ENCODE measurements around the gene FAM13A. TPM values are rescaled to one million over a fixed set of nuclear protein-coding genes. Genes with fewer than 3 reads are reported as not detected.

The FAM13A gene
- polyA plus RNA-seq, 1 donor from 2014 or later: 4.0 TPM

- Histone ChIP-seq H3K9me2 (ENCODE audit: insufficient read depth, low read length) (no peaks in the 10 kb centered on the region), H4K20me1 (ENCODE audit: insufficient read depth) (no peaks in the 10 kb centered on the region), H3K4me2 (ENCODE audit: low read length) (peak overlapping the region; percentile 28), H3F3A (ENCODE audit: insufficient read depth, low read length, poor library complexity, severe bottlenecking) (no peaks in the 10 kb centered on the region), H3K9me3 (ENCODE audit: low read length) (no peaks in the 10 kb centered on the region), H3K36me3 (ENCODE audit: insufficient read depth, low read length) (no peaks in the 10 kb centered on the region), H3K9ac (ENCODE audit: low read length) (peak overlapping the region; percentile 15), H3K27me3 (ENCODE audit: insufficient read depth, low read depth, low read length) (no peaks in the 10 kb centered on the region), H3K27ac (ENCODE audit: low read length) (no peak overlapping the region), H3K4me3 (ENCODE audit: low read length) (peak overlapping the region; percentile 61), H2AFZ (ENCODE audit: low read depth, low read length) (peak overlapping the region; percentile 38), H3K79me2 (replicated peaks; ENCODE audit: insufficient read depth, low read length) (peaks cover 21% of the 10 kb centered on the region)
- TF ChIP-seq RAD21 (conservative IDR thresholded peaks at IDR 0.05) (no peak), EP300 (conservative IDR thresholded peaks at IDR 0.05; ENCODE audit: poor library complexity, severe bottlenecking) (no peak), TAF1 (IDR thresholded peaks at IDR 0.05; ENCODE audit: low read depth) (no peak), EZH2 (IDR thresholded peaks at IDR 0.05; ENCODE audit: borderline replicate concordance, insufficient read depth, low read length, poor library complexity, severe bottlenecking) (no peak), POLR2AphosphoS5 (IDR thresholded peaks at IDR 0.05) (no peak), SMC3 (conservative IDR thresholded peaks at IDR 0.05; ENCODE audit: poor library complexity) (no peak), CTCF (IDR thresholded peaks at IDR 0.05; ENCODE audit: poor library complexity, severe bottlenecking) (no peak), MXI1 (conservative IDR thresholded peaks at IDR 0.05; ENCODE audit: poor library complexity, severe bottlenecking) (no peak)
- TF ChIP-seq, protein P1, sequence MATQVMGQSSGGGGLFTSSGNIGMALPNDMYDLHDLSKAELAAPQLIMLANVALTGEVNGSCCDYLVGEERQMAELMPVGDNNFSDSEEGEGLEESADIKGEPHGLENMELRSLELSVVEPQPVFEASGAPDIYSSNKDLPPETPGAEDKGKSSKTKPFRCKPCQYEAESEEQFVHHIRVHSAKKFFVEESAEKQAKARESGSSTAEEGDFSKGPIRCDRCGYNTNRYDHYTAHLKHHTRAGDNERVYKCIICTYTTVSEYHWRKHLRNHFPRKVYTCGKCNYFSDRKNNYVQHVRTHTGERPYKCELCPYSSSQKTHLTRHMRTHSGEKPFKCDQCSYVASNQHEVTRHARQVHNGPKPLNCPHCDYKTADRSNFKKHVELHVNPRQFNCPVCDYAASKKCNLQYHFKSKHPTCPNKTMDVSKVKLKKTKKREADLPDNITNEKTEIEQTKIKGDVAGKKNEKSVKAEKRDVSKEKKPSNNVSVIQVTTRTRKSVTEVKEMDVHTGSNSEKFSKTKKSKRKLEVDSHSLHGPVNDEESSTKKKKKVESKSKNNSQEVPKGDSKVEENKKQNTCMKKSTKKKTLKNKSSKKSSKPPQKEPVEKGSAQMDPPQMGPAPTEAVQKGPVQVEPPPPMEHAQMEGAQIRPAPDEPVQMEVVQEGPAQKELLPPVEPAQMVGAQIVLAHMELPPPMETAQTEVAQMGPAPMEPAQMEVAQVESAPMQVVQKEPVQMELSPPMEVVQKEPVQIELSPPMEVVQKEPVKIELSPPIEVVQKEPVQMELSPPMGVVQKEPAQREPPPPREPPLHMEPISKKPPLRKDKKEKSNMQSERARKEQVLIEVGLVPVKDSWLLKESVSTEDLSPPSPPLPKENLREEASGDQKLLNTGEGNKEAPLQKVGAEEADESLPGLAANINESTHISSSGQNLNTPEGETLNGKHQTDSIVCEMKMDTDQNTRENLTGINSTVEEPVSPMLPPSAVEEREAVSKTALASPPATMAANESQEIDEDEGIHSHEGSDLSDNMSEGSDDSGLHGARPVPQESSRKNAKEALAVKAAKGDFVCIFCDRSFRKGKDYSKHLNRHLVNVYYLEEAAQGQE (IDR thresholded peaks at IDR 0.05; ENCODE audit: borderline replicate concordance): no peak
Measured at GRCh38 chr4:89056292-89056952, 563 bp downstream of the FAM13A start.

GRCh38 chr4:89055157-89056080 is 1.6 kb downstream of the FAM13A start:
- Histone ChIP-seq H3K9me2 (ENCODE audit: insufficient read depth, low read length) (no peaks in the 10 kb centered on the region), H4K20me1 (ENCODE audit: insufficient read depth) (no peaks in the 10 kb centered on the region), H3K9ac (ENCODE audit: low read length) (no peak overlapping the region), H3K27me3 (ENCODE audit: insufficient read depth, low read depth, low read length) (no peaks in the 10 kb centered on the region), H3K9me3 (ENCODE audit: low read length) (no peaks in the 10 kb centered on the region), H3K4me2 (ENCODE audit: low read length) (no peak overlapping the region), H3K79me2 (replicated peaks; ENCODE audit: insufficient read depth, low read length) (peaks cover 21% of the 10 kb centered on the region), H3K27ac (ENCODE audit: low read length) (no peak overlapping the region), H2AFZ (ENCODE audit: low read depth, low read length) (no peak overlapping the region), H3K36me3 (ENCODE audit: insufficient read depth, low read length) (no peaks in the 10 kb centered on the region), H3F3A (ENCODE audit: insufficient read depth, low read length, poor library complexity, severe bottlenecking) (no peaks in the 10 kb centered on the region), H3K4me3 (ENCODE audit: low read length) (no peak overlapping the region)
- TF ChIP-seq MXI1 (conservative IDR thresholded peaks at IDR 0.05; ENCODE audit: poor library complexity, severe bottlenecking): no peak
- TF ChIP-seq POLR2AphosphoS5 (IDR thresholded peaks at IDR 0.05): no peak
- no peak for TF ChIP-seq EP300 (conservative IDR thresholded peaks at IDR 0.05; ENCODE audit: poor library complexity, severe bottlenecking)
- no peak for TF ChIP-seq RAD21 (conservative IDR thresholded peaks at IDR 0.05)
- TF ChIP-seq EZH2 (IDR thresholded peaks at IDR 0.05; ENCODE audit: borderline replicate concordance, insufficient read depth, low read length, poor library complexity, severe bottlenecking): no peak
- no peak for TF ChIP-seq SMC3 (conservative IDR thresholded peaks at IDR 0.05; ENCODE audit: poor library complexity)
- TF ChIP-seq, protein P1 (IDR thresholded peaks at IDR 0.05; ENCODE audit: borderline replicate concordance): no peak
- no peak for TF ChIP-seq TAF1 (IDR thresholded peaks at IDR 0.05; ENCODE audit: low read depth)
- no peak for TF ChIP-seq CTCF (IDR thresholded peaks at IDR 0.05; ENCODE audit: poor library complexity, severe bottlenecking)
